A673 (cell line): ENCODE results near the gene UBAP1L. TPM values are rescaled to one million over a fixed set of nuclear protein-coding genes. Genes with fewer than 3 reads are reported as not detected.

Source experiments
- BruUV-seq: library from RNA; stranded (reverse); fragments of 400-500 nt; replicated peaks from 2 replicates; lab custom pipeline; 2021; lab: Mats Ljungman, UMichigan
- CTCF ChIA-PET: fragments of 300-600 bp; sonication (Branson Sonifier 250); formaldehyde crosslinking; loops from one replicate; lab custom pipeline; 2022; ENCODE audit warnings: antibody characterized with exemption; lab: Charles Lee
- POLR2A ChIA-PET: fragments of 300-600 bp; sonication (Branson Sonifier 250); formaldehyde crosslinking; loops from one replicate; lab custom pipeline; 2022; ENCODE audit warnings: antibody characterized with exemption; ENCODE audit not compliant: low non-redundant PET; lab: Charles Lee
- DNase-seq: peaks from one replicate; pipeline ENCODE4 v3.0.0-alpha.2; 2015; ENCODE audit warnings: low spot score
- H3K27ac ChIP-seq: fragments of 200-600 bp; sonication (generic); 2 replicates; pipeline ENCODE4 v1.5.1; 2016; ENCODE audit warnings: mixed run types, low read depth, mild to moderate bottlenecking, mixed read lengths, antibody characterized with exemption, low read length; ENCODE audit not compliant: poor library complexity, severe bottlenecking
- H3K27me3 ChIP-seq: fragments of 200-600 bp; sonication (generic); replicated peaks from 2 replicates; pipeline ENCODE4 v1.6.1; 2017; ENCODE audit warnings: mixed run types, low read depth, mild to moderate bottlenecking, mixed read lengths, antibody characterized with exemption, low read length; ENCODE audit not compliant: insufficient read depth, poor library complexity
- H3K36me3 ChIP-seq: fragments of 200-600 bp; sonication (generic); 2 replicates; pipeline ENCODE4 v1.6.1; 2016; ENCODE audit warnings: mixed run types, mild to moderate bottlenecking, mixed read lengths, antibody characterized with exemption, low read length; ENCODE audit not compliant: insufficient read depth, poor library complexity, severe bottlenecking
- H3K4me1 ChIP-seq: fragments of 200-600 bp; sonication (generic); 2 replicates; pipeline ENCODE4 v1.6.1; 2017; ENCODE audit warnings: mixed run types, mild to moderate bottlenecking, mixed read lengths, antibody characterized with exemption, low read length; ENCODE audit not compliant: insufficient read depth, poor library complexity, severe bottlenecking
- H3K4me3 ChIP-seq: fragments of 200-600 bp; sonication (generic); 2 replicates; pipeline ENCODE4 v1.5.1; 2016; ENCODE audit warnings: low read depth, mixed run types, mild to moderate bottlenecking, mixed read lengths, low read length; ENCODE audit not compliant: poor library complexity, severe bottlenecking
- H3K9me3 ChIP-seq: fragments of 200-600 bp; sonication (generic); 2 replicates; pipeline ENCODE4 v1.6.1; 2016; ENCODE audit warnings: mixed run types, low read depth, mild to moderate bottlenecking, mixed read lengths, antibody characterized with exemption, low read length; ENCODE audit not compliant: poor library complexity, severe bottlenecking
- CTCF ChIP-seq: fragments of 300-800, 200-600 bp; sonication (generic); conservative IDR thresholded peaks from 2 replicates; pipeline ENCODE4 v1.5.1; 2017; ENCODE audit warnings: low read depth, mild to moderate bottlenecking, antibody characterized with exemption, low read length, moderate library complexity, mixed read lengths
- EZH2 ChIP-seq: fragments of 200-600 bp; sonication (generic); IDR thresholded peaks from 2 replicates; pipeline ENCODE4 v1.6.1; 2017; ENCODE audit warnings: borderline replicate concordance, low read depth, mild to moderate bottlenecking, mixed read lengths, antibody characterized with exemption, low read length; ENCODE audit not compliant: poor library complexity, severe bottlenecking
- intact Hi-C: fragments of 100-400 bp; cut with micrococcal nuclease; formaldehyde crosslinking; loops from one replicate; pipeline ENCODE4 v1.10.0; 2022; ENCODE audit not compliant: unreplicated experiment
- total RNA-seq: library from RNA; stranded (reverse); gene quantifications from 2 replicates; pipeline ENCODE4 v1.2.3, GENCODE V29; 2021

Gene UBAP1L
- total RNA-seq, 1 experiment from 2014 or later = 3.9 TPM

DNA sequence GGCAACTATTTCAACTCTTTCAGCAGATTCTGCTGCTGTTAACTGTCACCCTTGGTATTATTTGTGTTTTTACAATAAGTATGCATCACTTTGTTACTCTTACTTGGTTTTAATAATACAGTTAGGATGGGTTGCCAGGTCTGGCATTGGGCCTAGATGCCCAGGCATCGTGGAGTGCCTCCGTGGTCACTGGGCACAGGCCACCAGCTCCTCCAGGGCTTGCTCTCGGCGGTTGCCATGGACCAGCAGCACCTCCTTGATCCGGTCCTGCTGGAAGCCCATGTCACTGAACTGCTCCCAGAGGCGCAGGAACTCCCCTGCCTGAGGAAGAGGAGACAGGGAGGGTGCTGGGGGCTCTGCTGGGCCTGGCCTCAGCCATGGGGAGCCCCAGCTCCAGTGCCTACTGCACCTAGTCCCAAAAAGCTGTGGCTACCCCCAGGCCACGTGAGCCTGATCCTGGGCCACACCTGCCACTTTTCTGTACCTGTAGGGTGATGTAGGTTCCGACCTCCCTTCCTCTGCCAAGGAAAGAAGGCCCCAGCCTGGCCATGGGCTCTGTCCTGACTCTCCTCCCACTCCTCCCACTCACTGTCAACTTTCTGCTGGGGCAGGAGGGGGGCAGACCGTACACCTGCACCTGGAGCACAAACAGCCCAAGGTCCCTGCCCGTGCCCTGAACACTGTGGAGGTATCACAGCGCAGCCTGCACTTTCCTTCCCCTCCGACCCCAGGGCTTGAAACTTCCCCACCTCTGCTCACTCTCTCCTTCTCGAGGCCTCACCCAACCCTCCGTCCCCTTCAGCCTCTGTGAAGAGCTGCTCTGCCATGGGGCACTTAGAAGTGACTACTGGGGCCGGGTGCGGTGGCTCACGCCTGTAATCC, 21.8 kb downstream of the UBAP1L start:
- no peak overlapping the region for H3K4me3 ChIP-seq
- DNase-seq = no peak
- no TSS peak for BruUV-seq
- H3K4me1 ChIP-seq = no peaks in the 10 kb centered on the region
- H3K27ac ChIP-seq = no peak overlapping the region
- H3K27me3 ChIP-seq = no peaks in the 10 kb centered on the region
- no peak for TF ChIP-seq EZH2
- TF ChIP-seq CTCF = no peak
- no peaks in the 10 kb centered on the region for H3K9me3 ChIP-seq
- intact Hi-C loops = no loop called here
- ChIA-PET POLR2A (no interaction called here), CTCF (no interaction called here)
- no peaks in the 10 kb centered on the region for H3K36me3 ChIP-seq

GRCh38 chr15:65091946-65092770, 22.8 kb downstream of the UBAP1L start:
- Histone ChIP-seq H3K36me3 (no peaks in the 10 kb centered on the region), H3K9me3 (no peaks in the 10 kb centered on the region), H3K27me3 (no peaks in the 10 kb centered on the region), H3K4me3 (no peak overlapping the region), H3K27ac (no peak overlapping the region), H3K4me1 (no peaks in the 10 kb centered on the region)
- no TSS peak for BruUV-seq
- intact Hi-C loops = no loop called here
- no peak for TF ChIP-seq EZH2
- TF ChIP-seq CTCF = no peak
- CTCF ChIA-PET = no interaction called here
- POLR2A ChIA-PET = no interaction called here
- DNase-seq = no peak

- H3K9me3 ChIP-seq = no peaks in the 10 kb centered on the region
- no peak for TF ChIP-seq EZH2
- TF ChIP-seq CTCF = no peak
- ChIA-PET POLR2A (no interaction called here), CTCF (no interaction called here)
- no peaks in the 10 kb centered on the region for H3K27me3 ChIP-seq
- intact Hi-C loops = loop anchor here (5.0 kb wide), 1 partner anchor 37 kb away; no protein-coding TSS in a partner anchor
- H3K27ac ChIP-seq = no peak overlapping the region
- no peaks in the 10 kb centered on the region for H3K4me1 ChIP-seq
- no peak overlapping the region for H3K4me3 ChIP-seq
- no peaks in the 10 kb centered on the region for H3K36me3 ChIP-seq
- DNase-seq = no peak
- no TSS peak for BruUV-seq
Observed at GRCh38 chr15:65089206-65089824, 25.7 kb downstream of the UBAP1L start.
